GM18520 (cell line): Measurements from ENCODE around the gene OARD1.
A peak's percentile ranks its signal among the peaks of the same experiment; 100 is the strongest.

Source experiments
- ATAC-seq: cut with Tn5 transposase; IDR thresholded peaks from one replicate; pipeline ENCODE4 v1.9.1; 2021; ENCODE audit not compliant: unreplicated experiment

Gene OARD1

DNA sequence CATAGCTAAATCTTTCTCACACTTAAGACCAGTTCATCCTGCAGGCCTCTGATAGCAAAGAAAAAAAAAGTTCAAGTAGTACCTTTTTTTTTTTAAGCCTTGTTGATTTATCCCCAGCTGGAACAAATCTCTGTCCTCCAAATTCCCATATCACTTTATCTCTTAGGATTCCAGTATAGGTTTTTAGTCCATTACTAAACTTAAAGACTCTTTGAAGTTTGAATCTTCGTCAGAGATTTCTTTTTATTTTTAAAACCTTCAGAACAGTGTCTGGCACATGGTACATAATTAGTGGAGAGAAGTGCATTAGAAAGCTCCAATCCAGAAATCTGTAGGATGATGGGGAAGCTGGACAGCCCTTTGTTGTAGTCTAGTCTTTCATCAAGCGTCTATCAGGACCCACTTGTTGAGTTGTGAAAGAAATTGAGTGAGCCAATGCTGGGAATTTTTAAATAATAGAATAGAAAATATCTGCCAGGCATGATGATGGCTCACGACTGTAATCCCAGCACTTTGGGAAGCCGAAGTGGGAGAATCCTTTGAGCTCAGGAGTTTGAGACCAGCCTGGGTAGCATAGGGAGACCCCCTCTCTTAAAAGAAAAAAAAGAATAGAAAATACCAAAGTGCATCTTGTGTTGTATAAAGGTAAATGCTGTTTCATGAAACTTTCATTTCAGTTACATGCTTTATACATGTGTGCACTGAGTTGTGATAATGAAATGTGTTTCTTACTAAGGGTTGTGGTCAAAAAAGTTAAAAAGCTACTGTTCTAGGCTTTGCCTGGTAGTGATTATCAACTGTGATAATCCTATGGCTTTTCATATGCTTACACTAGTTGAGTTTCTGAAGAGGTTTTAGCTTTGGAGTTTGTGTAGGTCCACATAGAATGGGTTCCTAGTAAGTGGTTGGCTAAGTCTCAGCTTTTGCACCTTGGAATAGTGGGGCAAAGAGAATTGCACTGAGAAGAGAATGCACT lies 3.8 kb upstream of the OARD1 start:
- ATAC-seq, result no peak

DNA sequence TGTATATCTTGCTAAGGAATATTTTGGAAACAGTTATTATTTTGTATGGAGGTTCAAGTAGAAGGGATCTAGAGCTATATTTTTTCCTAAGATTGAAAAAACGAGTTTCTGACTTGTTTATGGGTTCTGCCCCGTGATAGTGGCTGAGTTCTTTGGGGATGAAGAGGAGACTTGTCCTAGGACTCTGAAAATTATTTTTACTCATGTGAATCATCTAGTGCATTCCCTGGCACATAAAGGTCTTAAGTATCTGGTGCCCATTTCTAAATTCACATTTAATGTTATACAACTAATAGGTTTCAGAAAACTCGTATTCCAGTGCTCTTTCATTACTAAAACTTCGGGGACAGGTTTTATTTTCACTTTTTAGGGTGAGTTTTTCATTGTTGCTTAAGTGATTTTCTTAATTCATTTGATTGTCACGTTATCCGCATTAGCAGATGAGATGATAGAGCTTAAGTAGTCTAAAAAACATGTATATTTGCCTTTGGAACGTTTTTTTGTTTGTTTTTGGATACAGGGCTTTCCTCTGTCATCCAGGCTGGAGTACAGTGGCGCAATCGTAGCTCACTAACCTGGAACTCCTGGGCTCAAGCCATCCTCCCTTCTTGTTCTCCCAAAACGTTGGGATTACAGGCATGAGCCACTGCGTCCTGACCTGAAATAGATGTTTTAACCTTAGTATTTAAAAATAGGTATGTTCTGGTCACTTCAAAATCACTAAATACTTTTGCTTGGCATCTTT lies 2.7 kb upstream of the OARD1 start:
- ATAC-seq, result no peak

DNA sequence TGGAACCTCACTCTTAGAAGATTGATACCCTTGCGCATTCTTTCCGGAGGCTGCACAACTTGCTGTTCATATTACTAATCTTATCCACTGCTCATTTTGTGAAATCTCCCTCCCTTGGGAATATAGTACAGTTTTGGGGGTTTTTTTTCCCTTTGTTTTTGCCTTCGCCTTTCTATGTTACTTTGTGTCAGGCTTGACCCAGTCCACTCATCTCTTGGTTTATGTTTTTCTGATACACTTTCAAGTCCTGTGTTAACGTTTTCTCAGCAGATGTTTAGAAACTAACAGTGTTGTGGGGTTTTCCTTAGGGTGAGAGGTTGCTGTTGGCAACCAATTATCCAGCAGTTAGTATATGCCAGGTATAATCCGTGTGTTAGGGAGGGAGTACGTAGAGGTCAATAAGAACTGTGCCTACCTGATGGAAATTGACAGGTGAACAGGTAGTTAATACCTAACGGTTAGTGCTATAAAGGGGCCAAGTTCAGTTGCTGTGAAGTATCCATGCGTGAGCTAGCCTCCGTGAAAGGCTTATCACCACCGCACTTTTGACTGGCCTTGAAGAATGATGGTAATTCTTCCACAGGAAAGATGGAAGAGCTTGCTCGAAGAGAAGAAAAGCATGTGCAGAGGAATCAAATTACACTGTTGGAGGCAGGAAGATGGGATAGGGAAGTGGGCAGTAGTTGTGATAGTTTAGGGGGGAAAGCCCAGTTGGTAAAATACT lies 2.0 kb upstream of the OARD1 start:
- ATAC-seq, result no peak

DNA sequence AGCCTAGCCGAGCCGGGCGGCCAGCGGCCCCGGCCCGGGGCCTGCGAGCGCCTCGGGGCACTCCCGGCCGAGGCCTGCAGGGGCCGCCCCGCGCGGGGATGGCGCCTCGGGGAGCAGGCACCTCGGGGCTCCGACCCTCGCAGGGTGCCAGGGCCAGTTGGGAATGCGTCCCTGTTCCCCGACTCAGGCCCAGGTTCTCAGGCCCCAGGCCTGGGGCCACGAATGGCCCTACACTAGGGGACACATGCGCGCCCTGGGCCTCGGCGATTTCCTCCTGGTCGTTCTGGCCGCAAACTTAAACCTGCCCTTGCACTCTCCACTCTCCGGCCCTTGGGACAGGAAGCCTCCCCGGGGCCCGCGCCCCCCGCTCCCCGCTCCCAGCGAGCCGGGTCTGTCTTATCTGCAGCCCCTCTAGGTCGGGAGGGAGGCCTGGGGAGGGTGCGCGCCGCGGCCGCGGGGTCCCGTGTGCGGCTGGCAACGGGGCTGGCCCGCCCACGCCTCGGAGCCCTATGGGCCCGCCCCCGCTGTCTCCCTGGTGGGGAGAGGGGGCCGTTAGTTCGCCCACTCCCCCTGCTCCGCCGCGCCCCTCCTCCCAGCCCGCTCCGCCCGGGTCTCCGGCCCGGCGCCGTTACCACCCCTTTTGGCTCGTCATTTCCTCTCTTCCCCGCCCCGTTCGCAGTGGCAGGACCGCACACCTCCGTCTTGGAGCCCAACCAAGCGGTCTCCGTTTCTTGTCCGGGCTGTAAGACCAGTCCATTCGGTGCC lies 1.2 kb upstream of the OARD1 start:
- ATAC-seq, result no peak

DNA sequence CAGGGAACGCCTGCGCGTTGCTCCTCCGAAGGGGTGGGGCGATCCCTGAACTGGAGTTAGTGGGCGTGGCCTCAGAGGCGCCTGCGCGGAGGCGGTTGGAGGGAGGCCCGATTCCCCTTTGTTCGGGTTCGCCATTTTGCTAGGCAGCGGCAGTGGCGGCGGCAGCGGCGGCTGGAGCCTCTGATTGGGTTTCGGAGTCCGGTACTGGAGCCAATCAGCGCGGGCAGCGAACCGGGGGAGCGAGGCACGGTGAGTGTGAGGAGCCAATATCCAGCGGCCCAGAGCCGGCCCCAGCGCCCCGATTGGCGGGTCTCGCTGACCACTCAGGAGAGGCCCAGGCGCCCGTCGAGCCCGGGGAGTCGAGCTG lies 663 bp upstream of the OARD1 start, which contains the start of gene NFYA:
TSS of gene NFYA (plus strand) at position 139 of the 367 bp plus-strand sequence. CDS start 6,116 bp downstream, outside the sequence.
- peak; percentile 60 for ATAC-seq

DNA sequence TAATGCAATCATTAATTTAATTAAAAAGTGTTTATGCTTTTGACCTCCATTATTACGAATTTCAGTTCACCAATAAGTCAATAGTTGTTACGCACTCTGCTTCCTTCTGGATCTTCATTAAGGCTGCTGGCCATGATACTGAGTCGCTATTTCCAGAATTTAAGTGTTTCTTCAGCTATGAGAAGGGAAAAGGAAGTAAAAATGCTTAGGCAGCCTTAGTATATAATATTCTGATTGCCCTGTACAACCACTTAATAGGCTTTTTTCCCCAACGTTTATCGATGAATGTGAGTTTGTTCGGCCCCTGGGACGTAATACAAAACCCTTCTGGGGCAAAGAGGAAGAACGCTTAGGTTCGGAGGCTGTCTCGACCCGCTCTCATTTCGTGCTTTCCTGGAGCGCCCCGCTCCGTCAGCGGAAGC lies 644 bp downstream of the OARD1 start:
- no peak for ATAC-seq

DNA sequence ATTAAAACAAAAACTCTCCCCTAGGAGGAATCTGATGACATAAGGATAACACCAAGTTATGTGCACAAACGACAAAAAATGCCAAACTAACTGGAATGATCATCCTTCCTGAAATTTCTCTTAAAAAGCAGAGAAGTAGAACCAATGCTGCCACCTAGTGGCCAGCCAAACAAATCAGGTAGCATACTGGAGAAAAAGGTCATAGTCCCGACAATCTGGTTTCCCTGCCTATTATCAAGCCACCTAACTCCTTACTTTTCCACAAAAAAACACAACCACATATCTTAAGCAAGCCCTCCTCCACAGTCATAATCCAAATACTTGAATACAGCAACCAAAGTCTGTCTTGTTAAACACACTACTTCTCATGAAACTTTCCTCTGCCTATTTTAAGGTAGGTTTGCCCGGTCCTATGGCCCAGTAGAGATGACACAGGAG lies 5.3 kb downstream of the OARD1 start:
- no peak for ATAC-seq

DNA sequence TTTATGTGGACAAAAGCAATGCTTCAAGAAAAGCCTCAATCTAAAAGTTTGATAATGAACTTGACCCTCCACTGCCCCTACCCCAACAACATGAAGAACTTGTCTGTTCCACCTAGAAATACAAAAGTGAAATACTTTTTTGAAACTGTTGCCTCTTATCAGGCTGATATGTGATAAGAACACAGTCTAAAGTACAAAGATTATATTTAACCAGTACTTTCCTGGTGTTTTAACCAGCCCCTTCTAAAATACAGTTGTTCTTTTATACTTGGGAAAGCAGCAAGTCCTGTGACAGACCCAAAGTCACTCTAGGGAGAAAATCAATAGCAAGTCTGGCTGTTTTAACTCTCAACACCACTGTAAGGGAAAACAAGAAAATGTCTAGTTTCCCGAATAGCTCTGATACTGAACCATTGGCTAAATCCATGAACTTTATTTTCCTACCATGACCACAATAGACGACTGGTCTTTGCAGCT lies 6.6 kb downstream of the OARD1 start:
- no peak for ATAC-seq

DNA sequence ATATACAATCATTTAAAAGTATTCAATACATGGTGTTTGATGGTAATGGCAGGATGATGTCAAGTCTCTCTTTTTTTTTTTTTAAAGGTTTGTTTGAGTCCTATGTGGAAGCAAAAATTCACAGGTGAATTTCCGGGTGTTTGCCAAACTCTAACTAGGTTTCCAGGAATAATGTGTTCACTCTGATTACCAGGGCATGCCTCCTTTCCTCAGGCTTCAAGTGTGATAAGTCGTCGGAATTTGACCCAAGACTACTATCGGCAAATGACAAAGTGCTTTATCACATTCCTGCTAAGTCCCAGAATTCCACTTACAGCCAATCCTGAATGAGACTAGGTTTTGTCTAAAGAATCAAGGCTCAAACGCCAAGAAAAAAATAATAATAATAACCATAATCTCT lies 7.3 kb downstream of the OARD1 start:
- no peak for ATAC-seq

DNA sequence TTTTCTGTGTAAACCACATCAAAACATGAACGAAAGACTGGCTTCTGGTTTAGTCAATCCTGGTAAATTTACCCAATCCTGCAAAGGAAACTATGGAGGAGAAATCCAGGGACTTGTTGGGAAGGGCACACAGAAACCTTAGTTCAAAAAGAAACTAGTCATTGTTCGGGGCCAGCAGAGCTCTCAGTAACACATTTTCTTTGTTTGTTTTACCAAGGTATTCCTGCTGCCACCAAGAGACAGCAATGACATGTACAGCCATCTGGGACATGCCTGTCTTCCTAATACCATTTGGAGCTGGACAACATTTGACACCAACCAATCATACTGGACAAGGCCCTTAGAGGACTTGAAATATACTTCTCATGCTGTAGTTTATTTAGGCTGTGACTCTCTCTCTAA lies 8.3 kb downstream of the OARD1 start:
- ATAC-seq, result no peak

DNA sequence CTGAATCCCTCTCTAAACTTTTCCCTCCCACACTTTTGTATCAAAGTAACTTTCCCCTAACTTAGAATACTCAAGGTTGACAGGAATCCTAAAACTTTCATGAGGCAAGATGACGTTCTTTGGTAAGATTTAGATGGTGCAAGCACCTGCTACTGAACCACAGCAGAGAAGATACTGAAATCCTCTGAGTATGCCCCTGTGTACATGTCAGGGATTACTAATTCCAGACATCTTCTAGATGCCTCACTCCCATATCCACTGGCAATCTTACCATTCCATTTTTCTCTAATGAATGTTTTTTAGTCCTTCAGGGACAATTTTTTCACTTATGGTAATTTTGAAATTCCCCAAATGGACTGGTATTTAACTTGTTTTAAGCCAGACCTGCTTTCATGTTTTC lies 10.1 kb downstream of the OARD1 start:
- ATAC-seq, result no peak

DNA sequence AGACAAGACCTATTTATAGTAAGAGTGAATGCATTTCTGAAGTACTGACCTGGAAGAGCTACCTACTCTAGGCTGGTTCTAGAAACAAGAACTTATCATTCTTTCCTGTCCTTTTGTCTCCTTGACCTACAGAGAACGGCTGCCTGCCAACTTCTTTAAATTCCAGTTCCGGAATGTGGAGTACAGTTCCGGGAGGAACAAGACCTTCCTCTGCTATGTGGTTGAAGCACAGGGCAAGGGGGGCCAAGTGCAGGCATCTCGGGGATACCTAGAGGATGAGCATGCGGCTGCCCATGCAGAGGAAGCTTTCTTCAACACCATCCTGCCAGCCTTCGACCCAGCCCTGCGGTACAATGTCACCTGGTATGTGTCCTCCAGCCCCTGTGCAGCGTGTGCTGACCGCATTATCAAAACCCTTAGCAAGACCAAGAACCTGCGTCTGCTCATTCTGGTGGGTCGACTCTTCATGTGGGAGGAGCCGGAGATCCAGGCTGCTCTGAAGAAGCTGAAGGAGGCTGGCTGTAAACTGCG lies 10.9 kb downstream of the OARD1 start:
- no peak for ATAC-seq

DNA sequence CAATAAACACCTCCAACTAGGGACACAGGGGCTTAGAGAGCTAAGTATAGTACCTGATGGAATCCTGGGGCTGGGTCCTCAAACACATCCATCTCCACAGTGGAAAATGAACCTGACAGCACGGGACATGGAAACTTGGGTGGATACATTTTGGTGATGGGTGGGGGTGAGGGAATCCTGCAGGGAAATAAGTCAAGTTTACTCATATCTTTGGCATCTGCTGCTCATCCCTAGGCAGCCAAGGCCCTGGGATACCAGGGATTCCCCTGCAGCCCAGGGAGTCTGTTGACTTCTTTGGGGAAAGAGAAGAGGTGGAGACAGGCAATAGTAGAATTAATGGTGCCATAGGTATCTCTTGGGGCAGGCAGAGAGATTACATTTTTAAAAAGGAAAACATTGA lies 12.6 kb downstream of the OARD1 start:
- no peak for ATAC-seq

DNA sequence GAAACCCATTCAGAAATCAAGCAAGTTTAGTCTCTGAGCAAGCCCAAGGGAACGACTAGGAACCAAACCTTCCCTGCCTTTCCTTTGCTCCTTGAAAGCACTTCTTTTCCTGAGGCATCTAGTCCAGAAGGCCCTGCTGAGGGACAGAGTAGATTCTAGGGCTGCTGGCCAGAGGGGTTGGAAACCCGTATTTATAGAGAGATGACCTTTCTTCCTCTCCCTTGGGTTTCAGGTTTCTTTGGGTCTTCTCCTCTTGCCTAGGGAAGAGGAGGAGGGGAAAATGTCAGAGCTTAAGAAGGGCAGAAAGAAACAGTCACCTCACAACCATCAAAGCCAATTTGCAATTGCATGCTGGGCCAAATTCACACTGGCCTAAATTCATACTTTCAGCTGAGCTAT lies 13.4 kb downstream of the OARD1 start:
- ATAC-seq, result no peak

DNA sequence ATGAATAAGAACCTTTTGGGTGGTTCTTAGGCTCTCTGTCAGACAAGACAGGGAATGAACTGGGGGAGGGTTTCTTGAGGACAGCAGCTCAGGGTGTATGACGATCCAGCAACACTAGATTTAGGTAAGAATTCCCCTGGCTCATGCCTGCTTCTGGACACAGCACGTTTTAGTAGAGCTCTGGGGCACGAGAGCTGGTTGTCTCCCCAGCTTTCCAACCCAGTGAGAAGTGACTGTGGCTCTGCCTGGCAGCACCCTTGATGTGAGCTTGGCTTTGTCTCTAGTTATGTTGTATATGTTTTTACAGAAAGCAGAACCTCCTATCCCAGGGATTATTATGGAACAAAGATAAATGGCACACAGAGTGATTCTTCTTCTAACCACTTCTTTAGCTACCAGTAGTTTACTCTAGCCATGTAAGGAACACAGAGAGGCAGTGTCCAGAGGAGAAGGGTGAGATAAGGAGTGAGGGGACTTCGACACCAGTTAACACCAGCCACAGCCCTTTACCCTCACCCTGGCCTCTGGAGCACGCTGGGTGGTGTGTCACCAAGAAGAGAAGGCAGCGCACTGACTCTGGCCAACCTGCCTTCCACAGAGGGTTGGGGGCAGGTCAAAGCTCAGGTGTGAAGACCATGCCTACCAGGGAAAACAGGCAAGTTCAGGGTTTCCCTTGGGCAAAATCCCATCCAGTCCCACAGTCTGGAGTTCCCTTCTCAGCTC lies 15.2 kb downstream of the OARD1 start:
- no peak for ATAC-seq

DNA sequence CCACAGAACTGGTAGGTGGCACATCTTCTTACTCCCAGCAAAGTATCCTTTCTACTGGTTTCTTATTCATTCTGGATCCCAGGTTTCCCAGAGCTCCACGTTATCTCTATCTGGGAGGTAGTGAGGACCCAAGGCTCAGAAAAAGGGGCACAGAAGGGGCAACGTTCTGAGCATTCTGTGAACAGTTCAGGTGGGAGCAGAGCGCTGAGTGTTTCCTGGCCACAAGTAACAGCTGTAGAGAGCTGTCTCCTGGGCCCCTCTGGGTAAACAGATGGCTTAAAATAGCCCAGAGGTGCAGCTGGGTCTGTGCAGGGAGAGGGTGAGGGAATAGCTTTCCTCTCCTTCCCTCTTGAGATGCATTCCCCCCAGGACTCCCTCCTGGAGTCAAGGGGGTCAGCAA lies 17.0 kb downstream of the OARD1 start:
- no peak for ATAC-seq

DNA sequence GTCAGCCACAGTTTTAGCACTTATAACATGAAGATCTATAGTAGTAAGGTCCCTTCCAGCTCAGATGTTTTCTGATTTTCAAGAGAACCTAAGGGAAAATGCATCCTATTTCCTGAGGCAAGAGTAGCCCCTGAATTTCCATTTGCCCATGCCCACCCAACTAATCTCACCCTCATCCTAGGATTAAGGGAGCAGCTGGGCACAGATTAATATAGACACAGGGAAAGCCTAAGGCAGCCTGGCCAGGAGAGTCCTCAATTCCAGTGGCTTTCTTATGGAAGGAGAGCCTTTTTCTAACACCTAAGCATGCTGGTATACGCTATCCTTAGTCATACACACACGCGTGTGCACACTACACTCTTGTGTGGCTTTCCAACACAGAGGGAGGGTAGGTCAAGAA lies 17.6 kb downstream of the OARD1 start:
- ATAC-seq, result no peak

DNA sequence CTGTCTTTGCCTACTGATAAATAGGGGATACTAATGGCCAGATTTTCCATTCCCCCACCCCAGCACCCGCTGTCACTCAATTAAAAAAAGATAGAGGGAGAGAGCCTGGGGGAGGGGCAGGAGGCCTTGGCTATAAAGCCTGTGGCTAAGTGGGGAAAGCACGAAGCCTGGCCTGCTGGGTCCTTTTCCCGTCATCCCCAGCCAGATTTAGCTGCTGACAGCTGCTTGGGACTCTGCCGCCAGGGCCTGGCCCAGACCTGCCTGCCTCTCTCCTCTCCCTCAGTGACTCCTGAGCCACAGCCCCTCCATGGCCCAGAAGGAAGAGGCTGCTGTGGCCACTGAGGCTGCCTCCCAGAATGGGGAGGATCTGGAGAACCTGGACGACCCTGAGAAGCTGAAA lies 19.1 kb downstream of the OARD1 start, which contains the start of gene APOBEC2:
TSS of gene APOBEC2 (plus strand) at position 162 of the 400 bp plus-strand sequence. CDS start at position 308, 146 bp downstream.
- ATAC-seq, result no peak

DNA sequence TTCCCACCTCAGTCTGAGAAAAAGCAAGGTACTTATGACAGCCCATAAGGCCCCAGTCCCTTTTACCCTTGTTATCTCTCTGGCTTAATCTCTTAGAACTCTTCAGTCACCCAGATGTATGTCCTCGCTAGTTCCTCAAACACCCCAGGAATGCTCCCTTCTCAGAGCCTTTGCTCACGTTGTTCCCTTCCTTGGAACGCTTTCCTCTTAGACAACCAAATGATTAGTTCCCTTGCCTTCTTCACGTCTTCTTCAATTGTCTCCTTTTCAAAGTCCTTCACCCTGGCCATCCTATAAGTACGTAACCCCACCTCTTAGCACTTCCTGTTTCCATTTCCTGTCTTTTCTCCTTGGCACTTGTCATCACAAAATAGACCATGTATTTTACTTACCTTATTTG lies 20.3 kb downstream of the OARD1 start:
- no peak for ATAC-seq
